Heart left ventricle (tissue), 13 donors: ENCODE results near the gene CELF4.
"Not testable (repeated sequence)": the region's sequence is repeated elsewhere in the genome, so short reads cannot be mapped to it uniquely, and the experiment has no call there.

ENCODE experiments used
- CTCF ChIP-seq, 12 donors: fragments of 200-600 bp; sonication (generic) in 4 of 12; IDR thresholded peaks; one replicate each; pipeline versions ENCODE4 v1.5.0 to v1.8.0; 2018 to 2022; ENCODE audit warnings: antibody characterized with exemption in 12 of 12, mild to moderate bottlenecking in 5 of 12
- POLR2A ChIP-seq, 2 donors: fragments of 450-650 bp; IDR thresholded peaks; one replicate each; pipeline ENCODE4 v1.6.1; 2017; ENCODE audit warnings: antibody characterized with exemption in 2 of 2, mild to moderate bottlenecking in 2 of 2, moderate library complexity in 2 of 2
- donor health status: ischemic (EF 13 %, LVEDD 7.1; RV severe dilation, severe dysfunction).
- donor health status: DM: no; HTN: yes; CAD: no.
- donor health status: DM: no; HTN: no; CAD: no.
- donor health status: ischemic (EF 25% LVEDD 6.9; RV normal size, moderate dysfunction).
- donor health status: ischemic (EF 25% LVEDD 5.7; RV mildly dilated, moderate dysfunction).
- donor health status: ischemic (EF 35%, LVEDD 5.7; RV mildly dilated, moderate dysfunction).
- donor health status: nonischemic (EF 11% LVEDD 7.7; RV severe dilation, severe dysfunction).
- donor health status: DM: yes; HTN: yes; CAD: no.
- donor health status: PGD.
- donor health status: ischemic (EF 29% LVEDD 5.4; RV normal size, mild dysfunction).
- donor health status: nonischemic (EF 23%, LVEDD 6.1; RV moderate dilation, normal function).

GRCh38 chr18:37358061-37358460 lies 207.5 kb downstream of the CELF4 start:
- not testable (repeated sequence) for TF ChIP-seq CTCF, POLR2A (IDR thresholded peaks at IDR 0.05)
